Fibroblast of lung (primary cell): Measurements from ENCODE around the gene NEDD4L. TPM values are rescaled to one million over a fixed set of nuclear protein-coding genes. Genes with fewer than 3 reads are reported as not detected.

ENCODE experiments used
- DNase-seq, 2 donors: peaks; one replicate each; pipeline versions ENCODE4 v3.0.0 to v3.0.0-alpha.2; 2010; ENCODE audit warnings: low read depth in 2 of 2
- H2AFZ ChIP-seq: 2 replicates; pipeline ENCODE4 v1.5.1; 2012; ENCODE audit warnings: low read length, control low read depth, inconsistent platforms
- H3K27ac ChIP-seq: 2 replicates; pipeline ENCODE4 v1.5.1; 2011; ENCODE audit warnings: low read length, control low read depth; ENCODE audit not compliant: insufficient read depth
- H3K27me3 ChIP-seq: 2 replicates; pipeline ENCODE4 v1.5.1; 2011; ENCODE audit warnings: mild to moderate bottlenecking, low read length; ENCODE audit not compliant: control insufficient read depth, insufficient read depth
- H3K36me3 ChIP-seq: 2 replicates; pipeline ENCODE4 v1.5.1; 2011; ENCODE audit warnings: low read length; ENCODE audit not compliant: control insufficient read depth, insufficient read depth
- H3K4me1 ChIP-seq: 2 replicates; pipeline ENCODE4 v1.5.1; 2011; ENCODE audit warnings: low read length; ENCODE audit not compliant: control insufficient read depth, insufficient read depth; ENCODE audit errors: extremely low read depth
- H3K4me2 ChIP-seq: 2 replicates; pipeline ENCODE4 v1.5.1; 2011; ENCODE audit warnings: low read length, control low read depth; ENCODE audit not compliant: insufficient read depth; ENCODE audit errors: extremely low read depth
- H3K4me3 ChIP-seq, 4 experiments: fragments of 200-600 bp in 1 of 4; sonication (generic) in 1 of 4; replicated peaks in 1 of 4; 2 replicates each; pipeline ENCODE4 v1.5.1; 2011 to 2016; ENCODE audit warnings: low read length in 4 of 4, low read depth in 3 of 4, mild to moderate bottlenecking in 3 of 4, control low read depth in 2 of 4, inconsistent platforms in 1 of 4, mixed read lengths in 1 of 4; ENCODE audit not compliant: insufficient read depth in 1 of 4; ENCODE audit errors: control extremely low read depth in 1 of 4
- H3K79me2 ChIP-seq: 2 replicates; pipeline ENCODE4 v1.5.1; 2012; ENCODE audit warnings: mild to moderate bottlenecking, low read length, inconsistent platforms; ENCODE audit not compliant: control insufficient read depth, insufficient read depth
- H3K9ac ChIP-seq: 2 replicates; pipeline ENCODE4 v1.5.1; 2011; ENCODE audit warnings: mild to moderate bottlenecking, low read length, control low read depth; ENCODE audit not compliant: insufficient read depth
- H3K9me3 ChIP-seq: 2 replicates; pipeline ENCODE4 v1.5.1; 2012; ENCODE audit warnings: low read depth, low read length; ENCODE audit not compliant: control insufficient read depth, insufficient read depth
- H4K20me1 ChIP-seq: 2 replicates; pipeline ENCODE4 v1.5.1; 2011; ENCODE audit warnings: low read length; ENCODE audit not compliant: control insufficient read depth, insufficient read depth; ENCODE audit errors: extremely low read depth
- EZH2 ChIP-seq: IDR thresholded peaks from 2 replicates; pipeline ENCODE4 v1.5.1; 2012; ENCODE audit warnings: low read length, control low read depth, mild to moderate bottlenecking; ENCODE audit errors: missing control alignments
- polyA plus RNA-seq, 2 donors: library from polyadenylated mRNA; depleted of rRNA in 1 of 2; stranded (reverse) in 1 of 2; unstranded in 1 of 2; fragments of >200 nt; gene quantifications; 2 replicates each; pipeline ENCODE4 v1.2.1, GENCODE V29; 2011 to 2012; ENCODE audit warnings: missing spikeins in 1 of 2
- total RNA-seq: library from RNA; depleted of rRNA; stranded (reverse); fragments of >200 nt; gene quantifications from 2 replicates; pipeline ENCODE4 v1.2.1, GENCODE V29; 2014
- TF ChIP-seq, protein P1 (sequence below), 2 donors: IDR thresholded peaks in 1 of 2; conservative IDR thresholded peaks in 1 of 2; 1 replicate in 1 of 2; 2 replicates in 1 of 2; pipeline ENCODE4 v1.5.1; 2011 to 2012; ENCODE audit warnings: low read length in 2 of 2, control low read depth in 1 of 2, inconsistent platforms in 1 of 2, low read depth in 1 of 2, mild to moderate bottlenecking in 1 of 2

NEDD4L gene
- total and polyA plus RNA-seq, 2 donors (not counting 1 experiment from before 2014, with no cell fraction given): 5.5 to 18.7 TPM

DNA sequence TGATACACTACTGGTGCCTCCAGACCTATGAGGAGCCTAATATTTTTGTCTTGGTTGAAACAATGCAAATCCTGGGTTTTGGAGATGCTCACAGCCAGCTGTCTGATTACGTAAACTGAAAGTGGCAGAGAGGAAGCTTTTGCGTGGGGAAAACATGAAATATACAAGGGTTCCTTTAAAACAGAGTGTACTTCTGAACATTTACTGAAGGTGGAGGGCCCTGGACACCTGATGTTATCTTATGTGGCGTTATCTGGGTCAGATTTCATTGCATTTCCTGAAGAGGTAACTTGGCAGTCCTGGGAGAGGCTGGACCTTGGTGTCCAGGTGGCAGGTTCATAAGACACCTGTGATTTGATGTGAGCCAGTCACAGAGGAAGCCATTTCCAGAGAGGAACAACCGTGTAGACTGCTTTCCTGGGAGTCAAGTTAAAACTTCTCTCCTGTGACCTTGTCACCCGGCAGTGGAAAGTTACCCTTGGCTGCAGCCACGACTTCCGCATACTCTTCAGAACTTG is 105.0 kb downstream of the NEDD4L start:
- no peak overlapping the region for H3K4me2 ChIP-seq
- H2AFZ ChIP-seq: no peak overlapping the region
- H3K36me3 ChIP-seq: no peaks in the 10 kb centered on the region
- no peaks in the 10 kb centered on the region for H4K20me1 ChIP-seq
- no peaks in the 10 kb centered on the region for H3K79me2 ChIP-seq
- H3K4me3 ChIP-seq: no peak overlapping the region
- no peaks in the 10 kb centered on the region for H3K4me1 ChIP-seq
- no peaks in the 10 kb centered on the region for H3K9me3 ChIP-seq
- no peak overlapping the region for H3K9ac ChIP-seq
- H3K27ac ChIP-seq: no peak overlapping the region
- no peaks in the 10 kb centered on the region for H3K27me3 ChIP-seq
- no peak for DNase-seq
- TF ChIP-seq EZH2: no peak
- TF ChIP-seq, protein P1, sequence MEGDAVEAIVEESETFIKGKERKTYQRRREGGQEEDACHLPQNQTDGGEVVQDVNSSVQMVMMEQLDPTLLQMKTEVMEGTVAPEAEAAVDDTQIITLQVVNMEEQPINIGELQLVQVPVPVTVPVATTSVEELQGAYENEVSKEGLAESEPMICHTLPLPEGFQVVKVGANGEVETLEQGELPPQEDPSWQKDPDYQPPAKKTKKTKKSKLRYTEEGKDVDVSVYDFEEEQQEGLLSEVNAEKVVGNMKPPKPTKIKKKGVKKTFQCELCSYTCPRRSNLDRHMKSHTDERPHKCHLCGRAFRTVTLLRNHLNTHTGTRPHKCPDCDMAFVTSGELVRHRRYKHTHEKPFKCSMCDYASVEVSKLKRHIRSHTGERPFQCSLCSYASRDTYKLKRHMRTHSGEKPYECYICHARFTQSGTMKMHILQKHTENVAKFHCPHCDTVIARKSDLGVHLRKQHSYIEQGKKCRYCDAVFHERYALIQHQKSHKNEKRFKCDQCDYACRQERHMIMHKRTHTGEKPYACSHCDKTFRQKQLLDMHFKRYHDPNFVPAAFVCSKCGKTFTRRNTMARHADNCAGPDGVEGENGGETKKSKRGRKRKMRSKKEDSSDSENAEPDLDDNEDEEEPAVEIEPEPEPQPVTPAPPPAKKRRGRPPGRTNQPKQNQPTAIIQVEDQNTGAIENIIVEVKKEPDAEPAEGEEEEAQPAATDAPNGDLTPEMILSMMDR (conservative IDR thresholded peaks at IDR 0.05 in 1 of 2, IDR thresholded peaks at IDR 0.05 in 1 of 2; ENCODE audit: low read depth in 1 of 2, low read length in 2 of 2): no peak

DNA sequence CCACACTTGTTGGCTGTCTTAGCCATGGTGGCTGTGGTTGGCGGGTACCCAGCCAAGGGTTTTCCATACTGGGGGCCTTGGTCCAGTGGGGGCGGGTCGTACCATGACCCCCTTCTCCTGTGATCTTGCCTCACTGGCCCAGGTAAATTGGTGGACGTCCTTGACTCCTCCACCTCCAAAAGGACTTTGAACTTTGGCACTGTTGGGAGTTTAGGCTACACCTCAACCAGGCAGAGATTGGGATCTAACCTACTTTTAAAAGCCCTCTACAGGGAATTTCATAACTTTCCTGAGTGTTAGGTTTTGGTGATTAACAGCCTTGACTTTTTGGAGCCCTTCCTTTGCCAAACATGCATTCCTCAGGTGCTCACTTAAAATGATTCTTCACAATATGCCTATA is 106.7 kb downstream of the NEDD4L start:
- no peaks in the 10 kb centered on the region for H3K79me2 ChIP-seq
- DNase-seq: no peak
- no peaks in the 10 kb centered on the region for H3K27me3 ChIP-seq
- no peak overlapping the region for H3K4me3 ChIP-seq
- no peak overlapping the region for H2AFZ ChIP-seq
- no peaks in the 10 kb centered on the region for H3K36me3 ChIP-seq
- no peaks in the 10 kb centered on the region for H3K4me1 ChIP-seq
- H3K9ac ChIP-seq: no peak overlapping the region
- no peak for TF ChIP-seq EZH2
- TF ChIP-seq, protein P1 (conservative IDR thresholded peaks at IDR 0.05 in 1 of 2, IDR thresholded peaks at IDR 0.05 in 1 of 2; ENCODE audit: low read depth in 1 of 2, low read length in 2 of 2): no peak
- no peaks in the 10 kb centered on the region for H3K9me3 ChIP-seq
- H3K4me2 ChIP-seq: no peak overlapping the region
- no peak overlapping the region for H3K27ac ChIP-seq
- no peaks in the 10 kb centered on the region for H4K20me1 ChIP-seq

DNA sequence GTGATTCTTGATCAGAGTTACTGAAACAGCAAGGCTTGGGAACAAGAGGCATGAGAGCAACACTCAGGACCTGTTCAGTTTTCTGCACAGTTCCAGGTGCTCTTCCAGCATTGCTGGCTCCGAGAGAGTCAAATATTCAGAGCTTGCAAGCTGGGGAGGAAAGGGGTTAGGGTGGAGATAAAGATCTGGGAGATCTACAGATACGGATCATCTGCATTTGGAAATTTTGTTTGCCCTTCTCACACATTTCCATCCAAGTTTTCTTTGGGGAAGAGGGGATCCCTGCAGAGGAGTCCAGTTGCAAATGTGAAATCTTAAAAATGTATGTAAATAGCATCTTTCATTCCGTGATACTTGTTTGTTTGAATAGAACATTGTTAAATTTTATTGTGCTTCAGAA is 108.2 kb downstream of the NEDD4L start:
- DNase-seq: no peak
- no peaks in the 10 kb centered on the region for H3K27me3 ChIP-seq

More for the DNA sequence above, 108.2 kb downstream of the NEDD4L start:
- Histone ChIP-seq H3K4me2 (no peak overlapping the region), H3K9ac (no peak overlapping the region), H3K27ac (no peak overlapping the region), H3K36me3 (no peaks in the 10 kb centered on the region), H3K4me1 (no peaks in the 10 kb centered on the region), H3K4me3 (no peak overlapping the region), H4K20me1 (no peaks in the 10 kb centered on the region), H3K9me3 (no peaks in the 10 kb centered on the region), H3K79me2 (no peaks in the 10 kb centered on the region), H2AFZ (no peak overlapping the region)
- no peak for TF ChIP-seq EZH2
- TF ChIP-seq, protein P1 (conservative IDR thresholded peaks at IDR 0.05 in 1 of 2, IDR thresholded peaks at IDR 0.05 in 1 of 2; ENCODE audit: low read depth in 1 of 2, low read length in 2 of 2): no peak
